HG02763 (cell line): ENCODE results near the gene PRMT6.
"Not testable (repeated sequence)": the region's sequence is repeated elsewhere in the genome, so short reads cannot be mapped to it uniquely, and the experiment has no call there.

Source experiments
- ATAC-seq: cut with Tn5 transposase; IDR thresholded peaks from one replicate; pipeline ENCODE4 v1.9.1; 2021; ENCODE audit warnings: mild to moderate bottlenecking, moderate library complexity; ENCODE audit not compliant: unreplicated experiment

PRMT6 gene

DNA sequence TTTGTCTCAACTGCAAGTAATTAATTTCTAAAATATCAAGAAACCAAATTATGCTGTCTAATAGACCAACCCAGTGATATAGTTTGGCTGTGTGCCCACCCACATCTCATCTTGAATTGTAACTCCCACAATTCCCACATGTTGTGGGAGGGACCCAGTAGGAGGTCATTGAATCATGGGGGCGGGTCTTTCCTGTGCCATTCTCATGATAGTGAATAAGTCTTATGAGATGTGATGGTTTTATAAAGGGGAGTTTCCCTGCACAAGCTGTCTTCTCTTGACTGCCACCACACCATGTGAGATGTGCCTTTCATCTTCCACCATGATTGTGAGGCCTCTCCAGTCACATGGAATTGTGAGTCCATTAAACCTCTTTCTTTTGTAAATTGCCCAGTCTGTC lies 36.9 kb downstream of the PRMT6 start:
- not testable (repeated sequence) for ATAC-seq

DNA sequence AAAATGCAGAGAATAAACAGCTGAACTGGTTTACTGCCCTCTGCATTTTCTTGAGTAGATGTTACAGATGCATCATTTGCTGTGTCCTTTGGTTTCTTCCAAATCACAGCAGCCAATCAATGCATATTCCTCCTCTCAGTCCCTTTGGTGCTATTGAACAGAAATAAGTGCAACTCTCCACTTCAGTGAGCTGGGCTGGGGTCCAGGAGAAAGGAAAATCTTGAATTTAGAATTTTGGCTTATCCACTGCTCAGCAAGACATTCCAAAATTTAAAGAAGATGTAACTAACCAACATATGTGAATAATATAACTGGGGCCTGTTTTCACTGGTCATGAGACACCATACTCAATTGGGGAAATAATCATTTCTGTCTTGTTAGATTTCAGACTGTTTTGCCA lies 39.2 kb downstream of the PRMT6 start:
- ATAC-seq: no peak

DNA sequence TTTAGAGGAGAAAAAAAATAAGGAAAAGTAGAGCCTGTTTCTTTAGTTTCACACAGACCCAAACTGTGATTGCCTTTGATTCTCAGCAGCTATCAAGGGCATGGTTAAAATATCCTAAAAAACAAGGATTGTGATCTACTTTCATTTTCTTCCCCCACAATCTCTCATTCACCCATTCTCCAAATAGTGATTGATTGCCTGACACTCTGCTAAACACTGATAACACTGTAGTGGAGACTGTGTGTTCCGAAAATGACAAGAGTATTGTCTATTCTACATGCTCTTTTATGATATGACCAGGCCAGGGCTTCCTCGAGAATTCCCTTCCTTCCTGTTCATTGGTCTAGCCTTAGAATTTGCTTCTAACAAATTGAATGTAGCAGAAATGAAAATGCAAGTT lies 40.2 kb downstream of the PRMT6 start:
- ATAC-seq: no peak

DNA sequence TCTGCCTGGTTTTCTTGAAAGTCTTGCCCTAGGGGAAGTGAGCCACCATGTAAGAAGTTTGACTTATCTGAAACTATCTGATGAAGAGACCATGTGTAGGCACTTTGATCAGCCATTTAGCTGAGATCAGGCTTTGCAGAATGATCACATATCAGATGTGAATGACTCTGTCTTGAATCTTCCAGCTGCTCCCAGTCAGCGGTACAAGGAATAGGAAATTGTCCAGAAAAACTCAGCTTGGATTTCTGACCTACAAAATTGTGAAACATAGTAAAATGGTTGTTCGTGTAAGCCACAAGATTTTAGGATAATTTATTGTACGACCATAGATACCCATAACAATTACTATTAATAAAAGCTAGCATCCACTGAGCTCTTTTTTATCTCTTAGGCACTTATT lies 42.5 kb downstream of the PRMT6 start:
- no peak for ATAC-seq

DNA sequence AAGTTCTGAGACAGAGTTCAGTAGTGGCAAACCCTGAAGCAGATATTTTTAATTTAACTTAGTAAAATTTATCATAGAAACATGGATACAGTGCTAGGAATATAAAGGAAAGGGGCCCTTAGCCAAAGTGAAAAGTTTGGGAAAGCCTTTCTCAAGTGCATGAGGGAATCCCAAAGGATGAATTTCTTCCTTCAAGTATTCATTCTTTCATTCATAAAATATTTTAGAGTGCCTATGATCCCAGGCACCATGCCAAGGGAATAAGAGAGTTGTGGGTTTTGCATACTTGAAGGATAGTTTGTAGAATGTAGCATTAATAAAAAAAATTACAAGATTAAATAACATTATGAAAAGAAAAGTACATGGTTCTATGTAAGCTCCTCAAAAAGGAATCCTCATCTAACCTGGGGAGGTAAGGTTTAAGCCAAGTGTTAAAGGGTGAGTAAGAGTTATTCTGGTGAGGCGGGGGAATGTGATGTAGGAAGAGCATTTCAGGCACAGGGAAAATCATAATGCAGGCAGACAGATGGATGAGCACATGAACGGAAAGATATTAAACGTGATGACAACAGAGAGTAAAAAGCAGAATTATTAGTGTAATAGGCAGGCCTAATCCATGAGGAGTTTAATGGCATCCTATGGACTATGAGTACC lies 44.0 kb downstream of the PRMT6 start:
- no peak for ATAC-seq

DNA sequence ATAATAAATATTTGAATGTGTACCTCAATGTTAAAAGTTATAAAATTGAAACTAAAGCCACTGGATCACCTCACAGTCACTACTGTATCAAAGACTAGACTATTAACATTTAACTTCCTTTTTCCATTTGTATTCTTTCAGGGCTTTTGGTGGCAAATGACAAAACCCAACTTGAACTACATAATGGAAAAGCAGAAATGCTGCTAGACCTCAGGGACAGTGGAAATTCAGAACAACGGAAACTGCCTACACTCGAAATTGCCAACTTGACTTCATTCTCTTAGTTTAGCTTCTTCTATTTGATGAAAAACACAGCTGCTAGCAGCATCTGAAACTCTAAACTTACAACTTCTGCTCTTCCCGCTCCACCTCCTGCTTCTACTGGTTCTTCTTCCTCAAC lies 49.4 kb downstream of the PRMT6 start:
- no peak for ATAC-seq
